HFF-Myc (cell line): Measurements from ENCODE around the gene TCL1B.

Experiments
- DNase-seq: peaks from one replicate; pipeline ENCODE4 v3.0.0-alpha.2; 2011; ENCODE audit warnings: low read depth; ENCODE audit errors: extremely low read depth
- H3K4me3 ChIP-seq: replicated peaks from 2 replicates; pipeline ENCODE4 v1.5.1; 2011; ENCODE audit warnings: low read depth, mild to moderate bottlenecking, control low read depth, low read length
- CTCF ChIP-seq: IDR thresholded peaks from 2 replicates; pipeline ENCODE4 v1.5.1; 2012; ENCODE audit warnings: mild to moderate bottlenecking, low read depth, low read length, control low read depth; ENCODE audit errors: missing control alignments

Gene TCL1B

GRCh38 chr14:95698287-95698686, 12.1 kb downstream of the TCL1B start:
- TF ChIP-seq CTCF: no peak
- DNase-seq: no peak
- H3K4me3 ChIP-seq: no peak overlapping the region

- no peak overlapping the region for H3K4me3 ChIP-seq
- no peak for DNase-seq
- no peak for TF ChIP-seq CTCF
Observed at GRCh38 chr14:95699412-95699811, 13.2 kb downstream of the TCL1B start.

- TF ChIP-seq CTCF: no peak
- DNase-seq: no peak
- H3K4me3 ChIP-seq: no peak overlapping the region
Observed at GRCh38 chr14:95700221-95700976, 14.2 kb downstream of the TCL1B start.

- DNase-seq: no peak
- TF ChIP-seq CTCF: no peak
- H3K4me3 ChIP-seq: no peak overlapping the region
Observed at GRCh38 chr14:95701846-95702221, 15.6 kb downstream of the TCL1B start.

DNA sequence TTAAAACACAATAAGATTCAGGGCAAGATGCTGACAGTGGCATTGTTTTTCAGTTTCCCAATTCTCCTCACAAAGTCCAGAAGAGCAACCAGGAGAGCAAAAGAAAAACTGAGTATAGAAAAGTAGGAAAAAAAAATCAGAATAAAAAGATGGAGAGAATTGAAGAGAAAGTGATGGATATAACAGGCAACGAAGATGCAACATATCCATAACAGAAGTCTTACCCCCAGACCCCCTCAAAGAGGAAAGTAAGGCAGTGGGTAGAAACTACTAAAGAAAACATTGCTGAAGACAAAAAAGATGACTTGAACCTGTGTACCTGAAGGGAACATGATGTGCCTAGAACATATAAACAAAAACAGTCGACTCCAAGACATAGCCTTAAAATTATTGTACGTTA, 17.1 kb downstream of the TCL1B start:
- no peak overlapping the region for H3K4me3 ChIP-seq
- no peak for TF ChIP-seq CTCF
- DNase-seq: no peak

GRCh38 chr14:95703805-95704204, 17.6 kb downstream of the TCL1B start:
- no peak overlapping the region for H3K4me3 ChIP-seq
- DNase-seq: no peak
- no peak for TF ChIP-seq CTCF

- no peak for TF ChIP-seq CTCF
- DNase-seq: no peak
- no peak overlapping the region for H3K4me3 ChIP-seq
Observed at GRCh38 chr14:95705518-95705917, 19.3 kb downstream of the TCL1B start.
